SK-N-SH (cell line): ENCODE data around the gene SUGT1.
"Not testable (repeated sequence)": the region's sequence is repeated elsewhere in the genome, so short reads cannot be mapped to it uniquely, and the experiment has no call there.

Experiments used
- CHD2 ChIP-seq: fragments of 150-350 bp; IDR thresholded peaks from 2 replicates; pipeline ENCODE4 v1.6.1; 2018; ENCODE audit warnings: low read length; ENCODE audit not compliant: partially characterized antibody
- CTCF ChIP-seq: fragments of 200-600 bp; sonication (generic); IDR thresholded peaks from 2 replicates; pipeline ENCODE4 v1.6.1; 2017; ENCODE audit warnings: antibody characterized with exemption, mild to moderate bottlenecking, moderate library complexity
- EP300 ChIP-seq, 2 experiments: IDR thresholded peaks; 2 replicates each; pipeline versions ENCODE4 v1.4.0 to v1.6.1; 2012; ENCODE audit warnings: borderline replicate concordance in 1 of 2, low read depth in 1 of 2, low read length in 1 of 2
- FOXM1 ChIP-seq: IDR thresholded peaks from 2 replicates; pipeline ENCODE4 v1.4.0; 2012; ENCODE audit warnings: low read depth, mild to moderate bottlenecking
- NFIC ChIP-seq: IDR thresholded peaks from 2 replicates; pipeline ENCODE4 v1.4.0; 2012; ENCODE audit warnings: borderline replicate concordance
- POLR2AphosphoS5 ChIP-seq: IDR thresholded peaks from 2 replicates; pipeline ENCODE4 v1.6.1; 2012; ENCODE audit warnings: low read depth, low read length
- RXRA ChIP-seq: IDR thresholded peaks from 2 replicates; pipeline ENCODE4 v1.4.0; 2012; ENCODE audit warnings: low read depth, mild to moderate bottlenecking, borderline replicate concordance
- SIN3A ChIP-seq: IDR thresholded peaks from 2 replicates; pipeline ENCODE4 v1.6.1; 2012; ENCODE audit warnings: low read depth, mild to moderate bottlenecking, low read length, moderate library complexity, borderline replicate concordance

- not testable (repeated sequence) for TF ChIP-seq EP300 (IDR thresholded peaks at IDR 0.05; ENCODE audit: borderline replicate concordance in 1 of 2, low read depth in 1 of 2, low read length in 1 of 2); CTCF; CHD2; SIN3A; NFIC; RXRA; FOXM1; POLR2AphosphoS5
Measured at GRCh38 chr13:52720904-52721303, 68.3 kb downstream of the SUGT1 start.
